Testis (tissue), 2 donors: ENCODE results near the gene PLCD1.

ENCODE experiments used
- CTCF ChIP-seq, 3 experiments: fragments of 450-650 bp in 2 of 3; fragments of 200-600 bp in 1 of 3; sonication (generic) in 1 of 3; IDR thresholded peaks; one replicate each; pipeline ENCODE4 v1.5.1; 2016 to 2019; ENCODE audit warnings: antibody characterized with exemption in 3 of 3, mild to moderate bottlenecking in 2 of 3, moderate library complexity in 1 of 3
- POLR2A ChIP-seq: fragments of 450-650 bp; IDR thresholded peaks from one replicate; pipeline ENCODE4 v1.6.1; 2017; ENCODE audit warnings: antibody characterized with exemption, mild to moderate bottlenecking, moderate library complexity

- no peak for TF ChIP-seq CTCF (IDR thresholded peaks at IDR 0.05)
- TF ChIP-seq POLR2A, result no peak
Observed at GRCh38 chr3:37993460-37993819, 36.0 kb downstream of the PLCD1 start.
